Measurements from ENCODE around the gene PSMC5. TPM values are rescaled to one million over a fixed set of nuclear protein-coding genes. Genes with fewer than 3 reads are reported as not detected.

Gene PSMC5
- total RNA-seq (2014; rRNA removed; shearing (Covaris generic)) (32.6 and 42.7 TPM in 2 replicates), total RNA-seq (2022) (80.0 and 105 TPM in 2 replicates), Bru-seq, nascent RNA (percentile 86 among the genes with signal in this experiment), BruChase-seq, experiment 1, labeled RNA remaining after a 6-hour chase (percentile 92 among the genes with signal in this experiment), BruChase-seq, experiment 2, labeled RNA remaining after a 2-hour chase (percentile 88 among the genes with signal in this experiment)
- long read RNA-seq, transcript PSMC5-201 (12 exons, 1,579 nt): major isoform, 119 of 141 reads
- long read RNA-seq, transcript PSMC5-203 (12 exons, 1,680 nt): minor isoform, 5 of 141 reads
- long read RNA-seq, partial matches to known transcripts: 4 of 141 reads
- long read RNA-seq, other reads (novel, unspliced or antisense): 12 of 141 reads

DNA sequence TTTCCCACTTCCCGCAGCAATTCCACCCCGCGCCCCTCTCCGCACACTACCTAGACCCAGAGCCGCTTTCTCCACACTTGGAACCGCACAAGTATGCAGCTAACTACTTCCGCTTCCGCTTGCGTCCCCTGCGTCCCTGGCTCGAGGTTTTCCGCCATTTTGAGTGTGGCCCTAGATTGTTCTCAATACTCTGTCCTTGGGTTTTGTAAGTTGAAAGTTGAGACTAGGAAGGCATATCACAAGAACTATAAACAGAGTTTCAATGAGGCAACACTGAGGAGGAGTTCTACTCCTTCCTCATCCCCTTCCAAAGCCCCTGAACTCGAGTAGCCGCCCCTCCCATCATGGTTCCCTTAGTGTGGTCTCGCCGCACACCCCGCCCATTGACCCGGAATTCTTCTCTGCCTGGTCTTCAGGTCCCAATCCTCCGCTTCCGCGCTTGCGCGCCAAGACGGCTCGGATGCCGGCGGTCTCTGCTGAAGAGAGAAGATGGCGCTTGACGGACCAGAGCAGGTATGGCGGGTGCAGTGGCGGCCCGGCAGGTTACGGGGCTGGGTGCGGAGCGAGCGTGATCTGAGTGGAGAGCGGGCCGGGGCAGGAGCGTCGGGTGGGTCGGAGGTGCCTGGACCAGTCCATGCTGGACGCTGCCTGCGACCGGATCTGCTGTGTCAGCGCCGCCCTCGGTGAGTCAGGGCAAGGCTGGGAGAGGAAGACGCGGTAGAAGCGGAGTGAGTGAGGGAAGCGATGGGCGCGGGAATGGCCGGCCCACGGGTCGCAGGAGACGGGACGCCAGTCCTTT lies at the start of gene PSMC5, which contains the start of gene FTSJ3:
PSMC5 (plus strand) TSS at position 430 of the 799 bp plus-strand sequence; CDS start at position 490, 60 bp downstream.
FTSJ3 (minus strand) TSS at position 662 of the 799 bp plus-strand sequence. CDS start 761 bp downstream, outside the sequence.
- H4K20me1 ChIP-seq (ENCODE audit: insufficient read depth, low read length): no peaks in the 10 kb centered on the region
- H3K79me2 ChIP-seq (ENCODE audit: insufficient read depth, low read depth, low read length): peaks cover 31% of the 10 kb centered on the region
- H3K36me3 ChIP-seq (ENCODE audit: insufficient read depth, low read length): peaks cover 81% of the 10 kb centered on the region
- no peaks in the 10 kb centered on the region for H3K9me2 ChIP-seq (ENCODE audit: insufficient read depth, low read length)
- peak within 1 kb of the TSS; percentile 78 for H3K4me3 ChIP-seq (ENCODE audit: low read depth, low read length, poor library complexity, severe bottlenecking)
- peak; percentile 97 for DNase-seq (ENCODE audit: low spot score)
- intact Hi-C loops (cut with micrococcal nuclease; ENCODE audit: unreplicated experiment): loop anchor here (1.0 to 5.0 kb wide), 4 partner anchors 16 to 132 kb away; partner anchors contain the start of genes CCDC47 and STRADA
- no TSS peak for BruUV-seq (replicated peaks)
- peak within 1 kb of the TSS; percentile 67 for H3K27ac ChIP-seq (ENCODE audit: low read depth, low read length, poor library complexity, severe bottlenecking)
- H3K4me1 ChIP-seq (ENCODE audit: insufficient read depth, low read length, poor library complexity, severe bottlenecking): peaks cover 23% of the 10 kb centered on the region
- peak within 1 kb of the TSS; percentile 91 for H3K4me2 ChIP-seq (ENCODE audit: low read length)
- CTCF ChIA-PET (ENCODE audit: unreplicated experiment): no interaction called here
- H2AFZ ChIP-seq (ENCODE audit: low read length): peak within 1 kb of the TSS; percentile 76
- no peaks in the 10 kb centered on the region for H3K9me3 ChIP-seq (ENCODE audit: low read length)
- POLR2A ChIA-PET: interaction anchor here (0.6 to 2.7 kb wide), 3 partner anchors 13 to 165 kb away, joined by 5 to 20 read pairs (median 6); no protein-coding TSS in a partner anchor
- TF ChIP-seq EZH2phosphoT487 (IDR thresholded peaks at IDR 0.05; ENCODE audit: borderline replicate concordance, low read depth, low read length): no peak
- TF ChIP-seq, protein P1, sequence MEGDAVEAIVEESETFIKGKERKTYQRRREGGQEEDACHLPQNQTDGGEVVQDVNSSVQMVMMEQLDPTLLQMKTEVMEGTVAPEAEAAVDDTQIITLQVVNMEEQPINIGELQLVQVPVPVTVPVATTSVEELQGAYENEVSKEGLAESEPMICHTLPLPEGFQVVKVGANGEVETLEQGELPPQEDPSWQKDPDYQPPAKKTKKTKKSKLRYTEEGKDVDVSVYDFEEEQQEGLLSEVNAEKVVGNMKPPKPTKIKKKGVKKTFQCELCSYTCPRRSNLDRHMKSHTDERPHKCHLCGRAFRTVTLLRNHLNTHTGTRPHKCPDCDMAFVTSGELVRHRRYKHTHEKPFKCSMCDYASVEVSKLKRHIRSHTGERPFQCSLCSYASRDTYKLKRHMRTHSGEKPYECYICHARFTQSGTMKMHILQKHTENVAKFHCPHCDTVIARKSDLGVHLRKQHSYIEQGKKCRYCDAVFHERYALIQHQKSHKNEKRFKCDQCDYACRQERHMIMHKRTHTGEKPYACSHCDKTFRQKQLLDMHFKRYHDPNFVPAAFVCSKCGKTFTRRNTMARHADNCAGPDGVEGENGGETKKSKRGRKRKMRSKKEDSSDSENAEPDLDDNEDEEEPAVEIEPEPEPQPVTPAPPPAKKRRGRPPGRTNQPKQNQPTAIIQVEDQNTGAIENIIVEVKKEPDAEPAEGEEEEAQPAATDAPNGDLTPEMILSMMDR (conservative IDR thresholded peaks at IDR 0.05; ENCODE audit: low read length): peak; percentile 78

- TF ChIP-seq EZH2phosphoT487 (IDR thresholded peaks at IDR 0.05; ENCODE audit: borderline replicate concordance, low read depth, low read length): no peak
- TF ChIP-seq, protein P1 (conservative IDR thresholded peaks at IDR 0.05; ENCODE audit: low read length): no peak
- intact Hi-C loops (cut with micrococcal nuclease; ENCODE audit: unreplicated experiment): no loop called here
- H3K4me1 ChIP-seq (ENCODE audit: insufficient read depth, low read length, poor library complexity, severe bottlenecking): peaks cover 15% of the 10 kb centered on the region
- H3K36me3 ChIP-seq (ENCODE audit: insufficient read depth, low read length): peaks cover 96% of the 10 kb centered on the region
- DNase-seq (ENCODE audit: low spot score): no peak
- peaks cover 98% of the 10 kb centered on the region for H3K79me2 ChIP-seq (ENCODE audit: insufficient read depth, low read depth, low read length)
- no peak overlapping the region for H3K4me2 ChIP-seq (ENCODE audit: low read length)
- no peak overlapping the region for H3K27ac ChIP-seq (ENCODE audit: low read depth, low read length, poor library complexity, severe bottlenecking)
- H3K9me3 ChIP-seq (ENCODE audit: low read length): no peaks in the 10 kb centered on the region
- no TSS peak for BruUV-seq (replicated peaks)
- H4K20me1 ChIP-seq (ENCODE audit: insufficient read depth, low read length): peaks cover 54% of the 10 kb centered on the region
- no peaks in the 10 kb centered on the region for H3K9me2 ChIP-seq (ENCODE audit: insufficient read depth, low read length)
- POLR2A ChIA-PET: interaction anchor here (0.6 to 1.3 kb wide), 3 partner anchors 80 to 328 kb away, joined by 3 to 4 read pairs (median 4); no protein-coding TSS in a partner anchor
- no peak overlapping the region for H2AFZ ChIP-seq (ENCODE audit: low read length)
- no peak overlapping the region for H3K4me3 ChIP-seq (ENCODE audit: low read depth, low read length, poor library complexity, severe bottlenecking)
- CTCF ChIA-PET (ENCODE audit: unreplicated experiment): no interaction called here
These were observed 46.7 kb upstream of the PSMC5 start for GRCh38 chr17:63780507-63780906.

Measured in OCI-LY7 (cell line).